Breast epithelium (tissue), 4 donors: ENCODE results near the gene SLC43A2. TPM values are rescaled to one million over a fixed set of nuclear protein-coding genes. Genes with fewer than 3 reads are reported as not detected.

Source experiments
- DNase-seq, 2 donors: peaks; one replicate each; pipeline ENCODE4 v3.0.0-alpha.2; 2019; ENCODE audit warnings: low spot score in 2 of 2
- H3K27ac ChIP-seq, 2 donors: fragments of 200-600 bp; sonication (generic) in 1 of 2; one replicate each; pipeline ENCODE4 v1.5.1; 2016 to 2019; ENCODE audit warnings: mild to moderate bottlenecking in 1 of 2
- H3K27me3 ChIP-seq, 2 donors: fragments of 200-600 bp; sonication (generic) in 1 of 2; one replicate each; pipeline versions ENCODE4 v1.5.1 to v1.6.0; 2017 to 2019; ENCODE audit warnings: control low read depth in 1 of 2, mild to moderate bottlenecking in 1 of 2
- H3K36me3 ChIP-seq: fragments of 200-600 bp; one replicate; pipeline ENCODE4 v1.5.1; 2019
- H3K4me1 ChIP-seq, 2 donors: fragments of 200-600 bp; sonication (generic); one replicate each; pipeline ENCODE4 v1.5.1; 2016 to 2019; ENCODE audit warnings: control low read depth in 1 of 2
- H3K4me3 ChIP-seq, 3 donors: fragments of 200-600 bp; sonication (generic); 1 replicate in 2 of 3; 2 replicates in 1 of 3; pipeline ENCODE4 v1.5.1; 2016 to 2019; ENCODE audit warnings: mild to moderate bottlenecking in 3 of 3, moderate library complexity in 2 of 3
- H3K9me3 ChIP-seq, 2 donors: fragments of 200-600 bp; sonication (generic) in 1 of 2; one replicate each; pipeline ENCODE4 v1.5.1; 2016 to 2019; ENCODE audit warnings: control low read depth in 1 of 2
- POLR2A ChIP-seq: fragments of 450-650 bp; IDR thresholded peaks from one replicate; pipeline ENCODE4 v1.6.1; 2016; ENCODE audit warnings: antibody characterized with exemption, mild to moderate bottlenecking, moderate library complexity
- POLR2AphosphoS5 ChIP-seq, 3 donors: sonication (generic); formaldehyde crosslinking; IDR thresholded peaks; one replicate each; pipeline ENCODE4 v1.6.1; 2017; ENCODE audit warnings: antibody characterized with exemption in 3 of 3
- intact Hi-C: fragments of 100-400 bp; cut with DNase I; formaldehyde crosslinking; loops from one replicate; pipeline ENCODE4 v1.15.1; 2023; ENCODE audit warnings: low total_unique reads
- total RNA-seq, 3 donors: library from RNA; depleted of rRNA; stranded (reverse); fragments of >200 nt; gene quantifications; one replicate each; pipeline ENCODE4 v1.1.0, GENCODE V29; 2016
- TF ChIP-seq, protein P1 (sequence below), 3 donors: fragments of 450-650 bp; IDR thresholded peaks; one replicate each; pipeline ENCODE4 v1.5.1; 2016 to 2017; ENCODE audit warnings: antibody characterized with exemption in 3 of 3, mild to moderate bottlenecking in 3 of 3, moderate library complexity in 3 of 3

Gene SLC43A2
- total RNA-seq, 3 donors from 2014 or later = 13.8 to 18.9 (median 14.9) TPM

DNA sequence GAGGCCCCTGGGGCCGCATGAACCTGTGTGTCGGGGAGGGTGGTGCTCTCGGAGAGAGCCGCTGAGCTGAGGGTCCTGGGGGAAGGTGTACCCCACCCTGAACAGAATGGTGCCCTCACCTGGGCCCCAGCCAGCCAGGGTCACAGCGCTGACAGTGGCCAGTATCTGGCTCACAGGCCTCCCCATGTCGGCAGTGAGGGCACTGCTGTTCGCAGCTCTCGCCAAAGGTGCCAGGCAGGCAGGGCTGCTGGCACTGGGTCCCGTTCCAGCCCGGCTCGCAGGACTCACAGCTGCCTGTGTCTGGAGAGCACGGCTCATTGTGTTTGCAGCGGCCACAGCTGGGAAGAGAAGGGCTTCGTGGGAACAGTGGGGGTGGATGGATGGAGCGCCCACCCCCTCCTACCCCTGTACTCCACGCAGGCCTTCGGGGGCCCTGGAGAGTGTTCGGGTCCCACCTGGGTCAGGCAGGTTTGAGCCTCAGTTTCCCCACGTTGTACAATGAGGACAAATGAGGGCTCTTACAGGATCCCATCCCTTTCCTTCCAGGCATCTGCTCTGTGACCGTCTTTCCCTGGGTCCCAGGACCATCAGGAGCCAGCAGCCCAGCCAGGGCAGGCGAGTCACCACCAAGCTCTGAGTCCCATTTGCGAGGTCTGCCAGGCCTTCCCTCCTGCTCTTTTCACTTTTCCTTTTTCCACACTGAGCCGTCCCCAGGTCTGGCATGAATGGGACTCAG lies 11.9 kb upstream of the SLC43A2 start:
- Histone ChIP-seq H3K9me3 (no peaks in the 10 kb centered on the region), H3K27ac (peak overlapping the region; percentile 55 to 70), H3K27me3 (no peaks in the 10 kb centered on the region), H3K4me1 (peaks cover 0 to 6% of the 10 kb centered on the region in 2 donors), H3K36me3 (no peaks in the 10 kb centered on the region), H3K4me3 (no peak overlapping the region)
- peak in 1 of 2 donors; percentile 56 for DNase-seq
- intact Hi-C loops = loop anchor here (10.0 kb wide), 1 partner anchor 376 kb away; no protein-coding TSS in a partner anchor
- no peak for TF ChIP-seq POLR2A
- no peak for TF ChIP-seq POLR2AphosphoS5 (IDR thresholded peaks at IDR 0.05)
- TF ChIP-seq, protein P1, sequence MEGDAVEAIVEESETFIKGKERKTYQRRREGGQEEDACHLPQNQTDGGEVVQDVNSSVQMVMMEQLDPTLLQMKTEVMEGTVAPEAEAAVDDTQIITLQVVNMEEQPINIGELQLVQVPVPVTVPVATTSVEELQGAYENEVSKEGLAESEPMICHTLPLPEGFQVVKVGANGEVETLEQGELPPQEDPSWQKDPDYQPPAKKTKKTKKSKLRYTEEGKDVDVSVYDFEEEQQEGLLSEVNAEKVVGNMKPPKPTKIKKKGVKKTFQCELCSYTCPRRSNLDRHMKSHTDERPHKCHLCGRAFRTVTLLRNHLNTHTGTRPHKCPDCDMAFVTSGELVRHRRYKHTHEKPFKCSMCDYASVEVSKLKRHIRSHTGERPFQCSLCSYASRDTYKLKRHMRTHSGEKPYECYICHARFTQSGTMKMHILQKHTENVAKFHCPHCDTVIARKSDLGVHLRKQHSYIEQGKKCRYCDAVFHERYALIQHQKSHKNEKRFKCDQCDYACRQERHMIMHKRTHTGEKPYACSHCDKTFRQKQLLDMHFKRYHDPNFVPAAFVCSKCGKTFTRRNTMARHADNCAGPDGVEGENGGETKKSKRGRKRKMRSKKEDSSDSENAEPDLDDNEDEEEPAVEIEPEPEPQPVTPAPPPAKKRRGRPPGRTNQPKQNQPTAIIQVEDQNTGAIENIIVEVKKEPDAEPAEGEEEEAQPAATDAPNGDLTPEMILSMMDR (IDR thresholded peaks at IDR 0.05) = no peak

DNA sequence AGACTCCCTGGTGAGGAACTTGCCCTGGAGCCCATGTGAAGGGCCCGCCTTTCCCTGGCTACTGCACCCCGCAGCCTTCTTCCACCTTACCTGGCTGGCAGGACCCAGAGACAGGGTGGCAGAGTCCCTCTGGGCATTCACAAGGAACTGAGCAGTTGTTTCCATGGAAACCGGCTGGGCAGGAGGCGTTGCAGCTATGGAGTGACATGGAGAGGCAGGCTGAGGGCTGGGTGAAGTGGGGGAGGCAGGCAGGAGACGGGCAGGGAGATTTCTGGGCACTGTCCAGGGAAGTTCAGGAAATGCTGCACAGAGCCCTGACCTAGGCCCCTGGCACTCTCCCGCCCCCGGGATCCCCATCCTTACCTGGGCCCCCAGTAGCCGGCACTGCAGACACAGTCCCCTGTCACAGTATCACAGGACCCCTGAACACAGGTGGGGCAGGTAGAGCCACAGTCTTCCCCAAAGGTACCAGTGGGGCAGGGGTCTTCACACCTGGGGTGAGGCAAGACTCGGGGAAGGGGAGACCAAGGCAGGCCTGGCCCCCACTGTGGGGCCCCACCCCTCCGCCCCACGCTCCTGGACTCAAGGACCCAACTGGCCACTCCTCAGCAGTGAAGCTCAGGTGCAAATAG lies 11.0 kb upstream of the SLC43A2 start:
- intact Hi-C loops = loop anchor here (10.0 kb wide), 1 partner anchor 375 kb away; no protein-coding TSS in a partner anchor
- no peaks in the 10 kb centered on the region for H3K9me3 ChIP-seq
- peak overlapping the region; percentile 55 to 70 for H3K27ac ChIP-seq
- H3K4me1 ChIP-seq = peaks cover 0 to 6% of the 10 kb centered on the region in 2 donors
- no peak for DNase-seq
- H3K27me3 ChIP-seq = no peaks in the 10 kb centered on the region
- H3K36me3 ChIP-seq = no peaks in the 10 kb centered on the region
- TF ChIP-seq POLR2AphosphoS5 (IDR thresholded peaks at IDR 0.05) (no peak), POLR2A (no peak)
- TF ChIP-seq, protein P1 (IDR thresholded peaks at IDR 0.05) = no peak
- H3K4me3 ChIP-seq = no peak overlapping the region

DNA sequence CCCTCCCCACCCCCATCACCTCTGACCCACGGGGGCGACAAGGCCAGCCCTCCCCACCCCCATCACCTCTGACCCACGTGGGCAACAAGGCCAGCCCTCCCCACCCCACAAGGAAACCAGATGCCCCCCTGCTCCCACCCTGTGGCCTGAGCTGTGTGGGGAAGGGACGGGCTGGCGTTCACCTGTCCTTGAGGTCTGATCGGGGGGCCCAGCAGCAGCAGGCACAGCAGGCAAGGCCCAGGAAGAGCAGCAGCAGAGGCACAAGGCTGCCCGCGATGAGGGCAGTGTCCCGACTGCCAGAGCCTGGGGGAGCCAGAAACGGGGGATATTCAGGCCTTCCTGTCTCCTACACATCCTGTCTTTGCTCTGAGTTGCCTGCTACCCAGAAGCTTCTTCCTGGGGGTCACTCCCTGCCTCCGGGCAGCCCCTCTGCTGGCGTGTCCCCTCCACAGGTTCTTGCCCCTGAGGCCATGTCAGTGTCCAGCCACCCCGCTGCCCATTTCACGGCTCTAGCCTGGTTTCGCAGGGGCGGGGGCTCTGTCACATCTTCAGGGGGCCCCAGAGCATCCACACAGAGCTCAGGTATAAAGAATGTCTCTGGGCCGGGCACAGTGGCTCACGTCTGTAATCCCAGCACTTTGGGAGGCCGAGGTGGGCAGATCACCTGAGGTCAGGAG lies 10.1 kb upstream of the SLC43A2 start:
- TF ChIP-seq, protein P1 (IDR thresholded peaks at IDR 0.05) = no peak
- TF ChIP-seq POLR2A (no peak), POLR2AphosphoS5 (IDR thresholded peaks at IDR 0.05) (no peak)
- no peaks in the 10 kb centered on the region for H3K9me3 ChIP-seq
- H3K27me3 ChIP-seq = no peaks in the 10 kb centered on the region
- no peaks in the 10 kb centered on the region for H3K36me3 ChIP-seq
- intact Hi-C loops = no loop called here
- DNase-seq = no peak
- no peak overlapping the region for H3K4me3 ChIP-seq
- H3K4me1 ChIP-seq = peaks cover 0 to 1% of the 10 kb centered on the region in 2 donors
- no peak overlapping the region for H3K27ac ChIP-seq

DNA sequence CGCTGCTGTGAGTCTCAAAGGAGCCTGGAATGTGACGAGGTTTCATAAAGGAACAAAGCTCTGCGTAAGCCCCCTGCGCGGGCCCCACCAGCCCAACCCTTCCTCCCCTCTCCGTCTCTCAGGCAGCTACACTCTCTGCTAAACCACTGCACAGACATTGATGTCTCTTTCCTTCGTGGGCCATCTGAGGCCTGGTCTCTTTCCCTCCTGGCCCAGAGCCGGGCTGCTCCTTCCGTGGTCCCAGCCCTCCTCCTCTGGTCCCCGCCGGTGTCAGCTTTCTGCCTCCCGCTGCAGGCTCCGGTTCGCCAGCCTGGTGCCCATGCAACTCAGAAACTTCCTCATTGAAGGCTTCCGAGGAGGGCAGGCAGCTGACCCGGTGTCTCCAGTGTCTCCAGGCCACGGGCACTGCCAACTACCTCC lies 9.5 kb upstream of the SLC43A2 start:
- DNase-seq = no peak

More for the DNA sequence above, 9.5 kb upstream of the SLC43A2 start:
- Histone ChIP-seq H3K27me3 (no peaks in the 10 kb centered on the region), H3K9me3 (no peaks in the 10 kb centered on the region), H3K36me3 (no peaks in the 10 kb centered on the region), H3K4me3 (no peak overlapping the region), H3K4me1 (no peaks in the 10 kb centered on the region), H3K27ac (no peak overlapping the region)
- intact Hi-C loops = no loop called here
- TF ChIP-seq, protein P1 (IDR thresholded peaks at IDR 0.05) = no peak
- TF ChIP-seq POLR2A = no peak
- TF ChIP-seq POLR2AphosphoS5 (IDR thresholded peaks at IDR 0.05) = no peak
